GM19043 (cell line): ENCODE results near the gene CAD.
"Not testable (repeated sequence)": the region's sequence is repeated elsewhere in the genome, so short reads cannot be mapped to it uniquely, and the experiment has no call there.

Experiments
- ATAC-seq: cut with Tn5 transposase; IDR thresholded peaks from one replicate; pipeline ENCODE4 v1.9.1; 2021; ENCODE audit warnings: low read depth; ENCODE audit not compliant: unreplicated experiment

Gene CAD

GRCh38 chr2:27198068-27198467 lies 19.1 kb upstream of the CAD start:
- not testable (repeated sequence) for ATAC-seq

- no peak for ATAC-seq
Measured at GRCh38 chr2:27198627-27199026, 18.5 kb upstream of the CAD start.

- ATAC-seq = no peak
Measured at GRCh38 chr2:27199241-27199640, 17.9 kb upstream of the CAD start.

- ATAC-seq = no peak
Measured at GRCh38 chr2:27201675-27202074, 15.5 kb upstream of the CAD start.

GRCh38 chr2:27202854-27203253 lies 14.3 kb upstream of the CAD start:
- no peak for ATAC-seq

- ATAC-seq = no peak
Measured at GRCh38 chr2:27203741-27204140, 13.4 kb upstream of the CAD start.

- no peak for ATAC-seq
Measured at GRCh38 chr2:27204566-27204965, 12.6 kb upstream of the CAD start.

GRCh38 chr2:27205206-27205605 lies 12.0 kb upstream of the CAD start:
- no peak for ATAC-seq

- ATAC-seq = no peak
Measured at GRCh38 chr2:27206346-27206745, 10.8 kb upstream of the CAD start.

- no peak for ATAC-seq
Measured at GRCh38 chr2:27208486-27209050, 8.6 kb upstream of the CAD start.

- no peak for ATAC-seq
Measured at GRCh38 chr2:27209621-27210401, 7.4 kb upstream of the CAD start.

- ATAC-seq = no peak
Measured at GRCh38 chr2:27211241-27211942, 5.8 kb upstream of the CAD start.

- ATAC-seq = peak; percentile 74
Measured at GRCh38 chr2:27211943-27212625, 5.1 kb upstream of the CAD start, which contains the start of the genes ATRAID and SLC5A6. Gene ATRAID, plus strand, starts transcription at chr2:27212041. Its CDS starts 328 bp downstream, at chr2:27212369. Gene SLC5A6, minus strand, starts transcription at chr2:27212268. Its CDS starts 4,618 bp downstream, at chr2:27207650.

GRCh38 chr2:27212626-27213471 lies 4.3 kb upstream of the CAD start:
- ATAC-seq = no peak

- no peak for ATAC-seq
Measured at GRCh38 chr2:27214941-27215340, 2.2 kb upstream of the CAD start.

GRCh38 chr2:27216416-27217137 lies 592 bp upstream of the CAD start:
- ATAC-seq = no peak

GRCh38 chr2:27218614-27219013 lies 1.4 kb downstream of the CAD start:
- no peak for ATAC-seq

GRCh38 chr2:27219091-27219490 lies 1.9 kb downstream of the CAD start:
- no peak for ATAC-seq

GRCh38 chr2:27220091-27220490 lies 2.9 kb downstream of the CAD start:
- no peak for ATAC-seq
